Fibroblast of skin of scalp (primary cell): ENCODE measurements around the gene ASIC4.

Experiments used
- DNase-seq: peaks from one replicate; pipeline ENCODE4 v3.0.0-alpha.2; 2013

Gene ASIC4

DNA sequence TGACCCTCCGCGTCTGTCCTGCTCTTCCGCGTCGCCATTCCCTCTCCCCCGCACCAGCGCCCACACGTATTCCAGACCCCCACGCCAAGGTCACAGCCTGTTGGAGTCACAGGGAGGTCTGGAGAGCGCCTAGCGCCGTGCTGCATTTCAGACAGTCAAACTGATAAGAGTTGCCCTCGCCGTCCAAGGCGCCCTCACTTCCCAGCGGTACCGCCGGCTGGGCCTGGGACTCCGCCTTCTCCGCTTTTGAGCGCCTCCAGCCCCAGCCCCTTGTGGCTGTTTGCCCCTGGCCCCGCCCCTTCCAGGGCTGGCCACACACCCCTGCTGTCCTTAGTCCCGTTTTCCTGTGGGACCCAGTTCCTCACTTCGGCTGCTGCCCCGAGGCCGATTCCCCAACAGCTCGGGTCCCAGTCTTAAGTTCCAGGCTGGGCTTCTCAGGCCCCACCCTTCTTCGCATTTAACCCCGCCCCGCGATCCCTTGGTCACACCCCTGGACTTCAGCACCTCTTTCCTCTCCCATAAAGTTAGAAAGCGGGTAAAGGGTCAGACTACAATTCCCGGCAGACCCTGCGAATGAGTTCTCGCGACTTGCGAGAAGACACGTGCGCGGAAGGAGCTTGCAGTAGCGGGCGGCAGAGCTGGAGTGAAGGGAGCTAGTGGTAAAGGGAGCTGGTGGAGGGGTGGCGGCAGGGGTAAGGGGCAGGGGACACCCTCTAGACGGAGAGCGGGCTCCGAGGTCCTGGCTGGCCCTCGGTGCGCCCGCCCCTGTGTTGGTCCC is 15.8 kb upstream of the ASIC4 start, which contains the start of gene GMPPA:
GMPPA (plus strand) TSS at position 612 of the 778 bp plus-strand sequence. CDS start 1,085 bp downstream, outside the sequence.
- DNase-seq: peak; percentile 99

DNA sequence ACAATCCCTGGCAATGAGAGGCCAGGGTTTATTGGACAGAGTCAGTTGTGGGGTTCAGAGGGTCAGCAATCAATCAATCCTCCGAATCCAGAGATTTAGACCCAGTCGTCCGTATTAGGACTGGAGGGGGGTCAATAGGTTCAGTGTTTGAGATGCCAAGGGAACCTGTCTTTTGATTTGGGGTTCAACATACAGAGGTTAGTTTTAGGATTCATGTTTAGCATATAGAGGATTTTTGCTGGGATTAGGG is 15.3 kb upstream of the ASIC4 start:
- DNase-seq: no peak

DNA sequence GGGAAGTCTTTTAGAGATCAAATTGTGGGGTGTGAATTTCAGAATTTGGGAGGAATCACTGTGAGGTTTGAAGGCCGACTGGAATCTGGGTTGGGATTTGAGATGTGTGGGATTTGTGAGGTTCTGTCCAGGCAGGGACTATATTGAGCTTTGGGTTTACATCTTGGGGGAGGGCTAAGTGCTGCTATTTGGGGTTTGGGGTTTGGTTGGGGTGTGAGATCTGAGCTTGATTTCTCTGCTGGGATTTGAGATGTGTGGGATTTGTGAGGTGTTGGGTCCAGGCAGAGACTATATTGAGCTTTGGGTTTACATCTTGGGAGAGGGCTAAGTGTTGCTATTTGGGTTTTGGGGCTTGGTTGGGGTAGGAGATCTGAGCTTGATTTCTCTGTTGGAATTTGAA is 14.7 kb upstream of the ASIC4 start:
- DNase-seq: no peak

DNA sequence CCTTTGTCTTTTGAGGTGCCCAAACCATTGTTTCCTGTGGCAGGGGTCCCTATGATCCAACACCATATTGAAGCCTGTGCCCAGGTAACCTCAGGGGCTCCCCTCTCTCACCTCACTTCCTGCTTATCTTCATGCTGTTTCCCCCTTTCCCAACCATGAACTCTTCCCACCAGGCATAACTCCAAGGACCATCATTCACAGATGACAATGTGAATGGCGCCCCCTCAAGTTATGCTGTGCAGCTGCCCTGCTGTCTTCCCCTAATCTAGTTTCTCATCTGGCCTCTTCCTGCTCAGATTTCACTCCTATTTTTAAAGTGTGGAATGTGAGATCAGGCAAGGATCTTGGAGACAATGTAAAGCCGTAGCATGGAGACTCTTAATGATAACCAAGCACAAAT is 14.1 kb upstream of the ASIC4 start:
- DNase-seq: peak; percentile 65

DNA sequence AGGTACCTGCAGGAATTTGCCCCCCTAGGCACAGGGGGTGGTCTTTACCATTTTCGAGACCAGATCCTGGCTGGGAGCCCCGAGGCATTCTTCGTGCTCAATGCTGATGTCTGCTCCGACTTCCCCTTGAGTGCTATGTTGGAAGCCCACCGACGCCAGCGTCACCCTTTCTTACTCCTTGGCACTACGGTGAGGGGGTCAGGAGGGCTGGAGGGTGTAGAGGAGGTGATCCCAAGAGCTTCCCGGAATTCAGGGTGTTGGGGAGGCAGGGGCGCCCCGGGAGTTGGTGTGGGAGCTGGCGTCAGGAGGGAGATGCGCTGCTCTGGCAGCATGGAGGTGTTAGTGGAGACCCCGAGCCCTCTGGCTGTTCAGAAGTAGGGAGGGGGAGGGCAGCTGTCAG is 12.4 kb upstream of the ASIC4 start:
- no peak for DNase-seq

DNA sequence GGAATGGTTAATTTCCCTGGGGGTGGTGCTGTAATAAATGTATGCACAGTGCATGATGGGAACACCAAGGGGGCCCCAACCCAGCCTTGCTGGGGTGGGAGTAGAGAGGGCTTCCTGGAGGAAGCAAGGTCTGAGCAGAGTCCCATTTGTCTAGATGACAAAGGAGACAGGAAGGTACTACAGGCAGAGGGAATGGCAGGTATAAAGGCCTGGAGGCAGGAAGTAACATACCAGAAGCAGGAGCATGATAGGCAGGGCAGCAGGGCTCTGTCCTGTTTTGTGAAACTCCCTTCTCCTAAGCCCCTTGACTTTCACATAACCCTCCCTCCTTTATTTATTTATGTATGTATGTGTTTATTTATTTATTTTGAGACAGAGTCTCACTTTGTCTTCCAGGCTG is 11.7 kb upstream of the ASIC4 start:
- DNase-seq: no peak

DNA sequence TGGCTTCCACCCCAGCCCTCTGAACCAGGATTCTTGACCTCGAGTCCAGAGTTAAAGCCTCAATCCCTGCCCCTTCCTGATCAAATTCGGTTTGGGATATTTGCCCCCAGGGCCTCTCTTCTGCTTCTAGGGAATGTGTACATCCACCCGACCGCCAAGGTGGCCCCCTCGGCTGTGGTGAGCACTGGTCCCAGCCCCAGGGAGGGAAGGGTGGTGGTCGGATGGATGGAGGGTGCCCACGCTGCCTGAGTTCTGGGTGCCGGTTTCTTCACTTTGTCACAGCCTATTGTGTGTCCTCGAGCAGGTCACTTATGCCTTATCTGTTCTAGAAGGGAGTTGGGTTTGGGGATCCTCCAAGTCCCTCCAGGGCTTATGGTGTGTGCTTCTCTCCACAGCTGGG is 8.7 kb upstream of the ASIC4 start:
- no peak for DNase-seq

DNA sequence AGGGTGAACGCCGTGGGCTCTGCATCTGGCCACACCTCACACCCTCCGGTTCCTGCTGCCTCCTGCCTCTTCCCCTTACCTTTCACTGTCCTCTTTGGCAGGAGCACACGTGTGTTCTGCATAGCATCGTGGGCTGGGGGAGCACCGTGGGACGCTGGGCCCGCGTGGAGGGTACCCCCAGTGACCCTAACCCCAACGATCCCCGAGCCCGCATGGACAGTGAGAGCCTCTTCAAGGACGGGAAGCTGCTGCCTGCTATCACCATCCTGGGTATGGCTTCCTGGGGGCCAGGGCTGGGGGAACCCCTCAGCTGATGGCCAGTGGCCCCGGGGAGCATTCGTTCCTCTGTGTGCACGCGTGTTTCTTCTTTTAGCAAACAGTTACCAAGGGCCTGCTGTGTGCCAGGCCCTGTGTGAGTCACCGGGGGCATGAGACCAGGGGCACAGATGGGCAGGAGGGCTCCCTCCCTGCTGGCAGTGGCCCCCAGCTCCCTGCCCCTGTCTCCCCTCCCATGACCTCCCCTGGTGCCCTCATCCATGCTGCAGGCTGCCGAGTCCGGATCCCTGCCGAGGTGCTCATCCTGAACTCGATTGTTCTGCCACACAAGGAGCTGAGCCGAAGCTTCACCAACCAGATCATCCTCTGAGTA is 8.0 kb upstream of the ASIC4 start:
- DNase-seq: no peak

DNA sequence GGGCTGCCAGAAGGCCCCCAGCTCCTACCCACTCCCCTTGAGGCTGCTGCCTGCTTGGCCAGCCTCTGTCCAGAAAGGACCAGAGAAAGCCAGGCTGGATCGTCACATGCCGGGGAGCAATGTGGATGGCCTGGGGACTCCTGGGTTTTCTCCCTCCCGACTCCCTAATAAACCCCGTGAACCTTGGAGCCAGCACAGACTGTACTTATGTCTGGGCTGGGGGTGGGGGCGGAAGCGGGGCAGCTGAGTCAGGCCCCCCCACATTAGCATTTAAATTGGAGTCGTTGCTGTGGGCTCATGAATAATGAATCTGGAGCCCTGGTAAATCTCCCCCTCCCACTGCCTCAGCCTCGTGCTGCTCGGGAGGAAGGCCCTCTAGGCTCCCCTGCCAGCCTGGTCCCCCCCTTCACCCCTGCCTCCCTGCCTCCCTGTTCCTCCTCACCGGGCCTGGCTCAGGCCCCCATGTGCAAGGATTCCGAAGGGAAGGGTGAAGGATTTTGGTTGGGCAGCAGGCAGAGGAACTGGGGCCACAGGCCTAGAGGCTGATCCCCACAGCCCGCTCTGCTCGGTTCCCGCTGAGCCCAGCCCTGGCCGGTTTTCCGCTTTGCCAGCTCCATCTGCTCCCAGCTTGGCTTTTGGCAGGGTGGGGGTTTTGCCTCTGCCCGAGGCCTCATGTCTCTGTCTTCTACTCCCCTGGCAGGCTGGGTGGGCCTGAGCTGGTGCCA is 7.3 kb upstream of the ASIC4 start:
- no peak for DNase-seq

DNA sequence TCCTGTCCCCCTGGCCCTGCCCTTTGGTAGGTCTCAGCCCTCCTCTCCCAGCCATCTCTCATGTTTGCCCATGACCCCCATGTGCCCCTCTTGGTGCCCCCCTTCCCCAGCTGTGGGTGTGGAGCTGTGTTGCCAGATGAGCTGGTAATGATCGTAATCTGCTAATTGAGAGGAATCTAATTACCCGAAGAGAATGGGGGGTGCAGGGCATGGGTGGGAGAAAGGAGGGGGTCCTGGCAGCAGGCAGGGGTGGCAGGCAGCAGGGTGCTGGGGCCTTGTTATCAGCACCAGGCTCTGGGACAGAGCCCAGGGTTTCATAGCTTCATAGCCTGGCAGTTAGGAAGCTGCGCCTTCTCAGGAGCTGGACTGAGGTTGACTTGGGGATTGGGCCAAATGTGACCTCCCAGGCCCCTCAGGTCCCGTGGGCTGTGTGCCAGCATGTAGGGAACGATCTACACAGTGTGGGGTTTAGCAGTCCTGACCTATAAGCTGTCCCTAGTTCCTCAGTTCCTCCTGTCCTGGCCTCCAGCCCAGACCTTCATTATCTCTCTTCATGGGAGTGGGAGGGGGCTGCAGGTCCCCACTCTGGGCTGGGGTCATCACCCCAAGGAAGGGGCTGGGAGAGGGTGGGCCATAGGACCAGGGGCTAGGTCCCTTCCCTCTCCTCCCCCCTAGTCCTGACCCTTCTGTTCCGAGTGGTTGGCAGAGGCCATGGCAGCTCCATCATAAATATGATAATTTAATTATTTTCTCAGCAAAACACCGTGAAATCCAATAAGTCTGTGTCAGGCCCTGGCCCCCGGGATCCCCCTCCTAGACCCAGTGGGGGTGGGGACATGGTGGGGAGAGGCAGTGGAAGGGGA is 6.5 kb upstream of the ASIC4 start:
- no peak for DNase-seq

DNA sequence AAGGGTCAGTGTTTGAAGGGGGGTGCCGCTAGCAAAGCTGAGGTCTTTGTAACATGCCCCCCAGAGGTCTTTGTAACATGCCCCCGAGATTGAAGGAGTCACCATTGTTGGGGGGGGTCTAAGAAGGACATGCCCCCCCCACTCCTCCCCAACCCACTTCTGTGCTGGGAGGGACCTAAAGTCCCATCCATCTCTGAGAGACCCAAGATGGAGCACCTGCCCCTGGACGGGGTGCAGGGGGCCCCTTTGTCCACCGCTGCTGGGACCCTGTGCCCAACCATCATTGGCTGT is 5.9 kb upstream of the ASIC4 start:
- no peak for DNase-seq

DNA sequence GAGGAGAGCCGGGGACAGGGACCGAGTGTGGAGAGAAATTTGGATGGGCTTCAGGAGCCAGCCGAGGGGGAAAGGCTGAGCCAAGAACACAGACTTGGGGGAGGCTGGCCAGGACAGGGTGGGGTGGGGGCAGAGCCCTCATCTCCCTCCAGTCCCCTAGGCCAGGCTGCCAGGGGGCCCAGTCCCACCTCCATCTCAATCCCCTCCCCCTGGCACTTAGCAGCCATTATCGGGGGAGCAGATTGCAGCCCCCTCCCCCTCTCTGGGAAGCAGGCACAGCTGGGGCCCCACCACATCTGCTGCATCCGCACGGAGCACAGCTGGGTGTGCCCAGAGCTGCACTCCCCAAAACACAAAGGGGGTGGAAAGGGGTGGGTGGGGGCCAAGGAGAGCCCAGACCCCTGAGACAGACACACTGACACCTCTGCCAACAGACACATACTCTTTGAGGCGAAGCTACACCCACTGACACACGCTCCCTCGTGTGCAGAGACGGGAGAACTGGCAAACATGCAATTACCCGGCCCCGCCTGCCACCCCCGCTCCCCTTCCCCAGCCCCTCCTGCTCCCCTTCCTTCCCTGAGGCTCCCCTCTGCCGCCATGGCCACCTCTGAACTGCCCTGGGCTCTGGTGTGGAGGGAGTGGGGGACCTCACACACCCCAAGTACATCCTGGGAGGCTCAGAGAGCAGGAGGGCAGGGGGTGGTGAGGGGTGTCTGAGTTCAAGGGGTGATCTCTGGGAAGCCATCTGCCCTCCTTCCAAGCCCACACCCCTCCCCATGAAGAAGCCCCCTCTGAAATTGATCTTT is 5.1 kb upstream of the ASIC4 start:
- DNase-seq: no peak

DNA sequence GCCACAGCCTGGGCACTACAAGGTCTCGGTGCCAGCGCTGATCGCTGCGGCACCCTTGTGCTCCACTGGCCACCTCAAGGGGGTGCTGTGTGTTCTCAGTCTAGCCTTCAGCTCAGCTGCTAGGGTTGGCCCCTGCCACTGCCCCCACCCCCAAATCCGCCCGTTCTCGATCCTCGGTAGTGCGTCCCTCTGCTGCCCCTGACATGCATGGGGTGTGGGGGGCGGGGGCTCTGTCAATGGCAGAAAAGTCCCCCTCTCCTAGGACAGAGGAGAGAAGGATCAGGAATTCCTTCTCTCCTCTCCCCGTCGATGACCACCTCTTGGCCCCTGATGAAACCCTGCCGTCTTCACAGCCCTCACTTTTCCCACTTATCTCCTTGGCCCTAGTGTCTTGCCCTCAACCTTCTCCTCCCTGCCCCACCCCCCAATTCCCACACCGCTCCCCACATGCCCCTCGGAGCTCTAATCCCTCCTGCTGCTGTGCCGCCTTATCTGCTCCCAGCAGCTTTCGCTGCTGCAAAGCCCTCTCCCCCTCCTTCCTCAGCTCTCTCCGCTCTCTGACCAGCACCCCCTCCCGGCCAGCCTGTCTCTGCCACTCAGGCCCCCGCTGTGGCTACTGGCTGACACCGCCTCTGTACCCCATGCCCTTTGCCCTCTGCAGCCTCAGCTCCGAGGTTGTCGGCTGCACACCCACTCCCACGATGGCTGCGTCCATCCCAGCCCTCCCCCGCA is 4.3 kb upstream of the ASIC4 start:
- peak; percentile 54 for DNase-seq

DNA sequence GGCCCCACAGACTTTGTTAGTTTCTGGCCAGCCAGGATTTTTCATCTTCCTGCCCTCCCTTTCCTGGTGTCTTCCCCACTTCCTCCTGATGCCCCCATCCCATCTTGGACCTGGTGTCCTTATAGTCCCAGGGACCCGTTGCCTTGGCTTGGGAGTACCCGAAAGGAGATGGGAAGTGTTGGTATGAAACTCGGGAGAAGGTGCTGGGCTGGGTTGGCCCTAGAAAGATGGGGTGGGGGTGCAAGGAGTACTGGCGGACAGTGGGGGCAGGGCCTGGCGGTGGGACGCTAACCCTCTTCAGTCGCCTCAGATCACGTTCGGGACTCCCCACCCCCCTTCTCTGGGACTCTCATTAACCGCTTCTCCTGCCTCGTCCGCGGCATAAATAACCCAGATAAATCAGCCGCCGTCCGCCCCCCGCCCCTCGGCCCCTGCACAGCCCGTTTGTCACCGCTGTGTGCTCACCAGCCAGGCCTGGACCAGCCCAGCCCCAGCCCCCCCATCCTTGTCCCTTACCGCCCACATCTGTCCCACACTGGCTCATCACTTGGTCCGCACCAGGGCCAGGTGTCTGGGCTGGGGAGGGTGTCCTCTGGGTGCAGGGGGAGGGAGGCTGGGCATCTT is 3.7 kb upstream of the ASIC4 start:
- no peak for DNase-seq

DNA sequence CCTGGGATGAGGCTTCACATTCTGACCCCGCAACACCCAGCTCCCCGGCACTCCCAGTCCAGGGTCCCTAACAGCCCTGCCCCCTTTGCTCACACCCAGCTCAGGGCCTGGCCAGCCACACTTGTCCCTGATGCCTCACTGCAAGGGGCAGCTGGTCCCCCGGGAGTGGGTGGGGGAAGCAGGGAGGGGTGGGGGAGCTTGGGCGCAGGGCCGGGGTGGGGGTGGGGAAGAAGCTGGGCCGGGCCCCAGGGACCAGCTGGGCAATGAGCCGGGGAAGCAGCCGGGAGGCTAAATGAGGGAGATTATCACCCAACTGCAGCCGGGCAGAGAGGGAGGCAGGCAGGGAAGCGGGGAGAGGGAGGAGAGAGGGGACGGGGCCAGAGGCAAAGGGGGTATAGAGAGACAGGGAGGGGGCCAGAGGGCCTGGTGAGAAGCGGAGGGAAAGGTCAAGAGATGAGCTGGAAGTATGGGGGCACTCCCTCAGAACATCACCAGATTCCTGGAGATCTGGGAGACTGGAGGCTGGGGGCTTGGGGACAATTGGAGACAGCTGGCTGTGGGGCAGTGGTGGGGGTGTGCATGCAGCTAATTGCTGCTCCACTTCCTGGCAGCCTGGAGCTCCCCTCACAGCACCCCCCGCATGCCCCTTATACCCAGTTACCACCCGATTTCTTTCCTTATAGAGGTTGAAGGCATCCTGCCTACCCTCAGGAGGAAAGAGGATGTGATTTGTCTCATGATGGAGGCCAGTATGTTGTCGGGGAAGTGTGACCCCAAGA is 2.5 kb upstream of the ASIC4 start:
- DNase-seq: no peak

DNA sequence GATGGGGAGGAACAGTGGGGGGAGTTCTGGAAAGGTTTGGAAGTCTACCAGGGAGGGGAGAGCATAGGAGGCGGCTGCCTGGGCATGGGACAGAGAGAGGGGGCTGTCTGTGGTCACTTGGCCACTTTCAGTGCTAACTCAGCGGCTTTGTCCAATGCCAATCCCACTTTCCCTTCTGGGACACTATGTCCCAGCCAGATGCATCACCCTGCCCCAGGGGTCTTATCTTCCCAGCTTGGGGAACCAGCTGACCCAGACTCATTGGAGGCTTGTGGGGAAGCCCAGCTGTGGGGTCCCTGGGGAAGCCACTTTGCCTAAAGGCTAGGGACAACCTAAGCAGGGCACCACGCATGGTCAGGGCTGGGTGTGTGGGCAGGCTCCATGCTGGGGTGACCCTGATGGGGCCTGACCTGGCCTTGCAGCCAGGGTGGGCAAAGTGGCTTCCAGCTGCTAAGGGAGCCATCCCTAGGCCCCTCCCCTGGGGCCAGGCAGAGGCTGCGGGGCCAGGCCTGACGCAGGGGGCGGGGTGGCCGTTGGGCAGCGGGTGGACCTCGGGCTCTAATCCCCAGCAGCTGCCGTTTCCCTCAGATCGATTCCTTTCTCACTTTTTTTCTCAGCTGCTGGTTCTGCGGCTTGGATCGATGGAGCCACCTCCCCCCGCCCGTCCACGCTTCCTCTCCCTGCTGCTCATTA is 1.6 kb upstream of the ASIC4 start:
- no peak for DNase-seq

DNA sequence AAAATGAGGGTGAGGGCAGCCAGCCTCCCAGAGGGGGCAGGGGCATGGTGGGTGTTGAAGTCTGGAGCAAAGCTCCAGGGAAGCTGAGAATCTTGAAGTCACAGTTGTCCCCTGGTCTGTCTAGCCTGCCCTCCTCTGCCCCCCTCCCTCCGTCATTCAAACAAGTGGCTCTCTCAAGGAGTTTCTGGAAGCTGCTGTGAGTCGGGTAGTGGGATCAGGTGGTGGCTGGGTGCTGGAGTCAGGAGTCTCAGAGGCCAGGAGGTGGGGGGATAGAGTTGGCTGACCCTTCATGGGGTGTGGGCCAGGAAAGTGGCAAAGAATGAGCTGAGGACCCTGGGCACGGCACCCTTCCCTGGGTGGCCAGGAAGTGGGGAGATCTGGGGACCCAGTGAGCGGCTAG is 495 bp upstream of the ASIC4 start:
- DNase-seq: no peak

DNA sequence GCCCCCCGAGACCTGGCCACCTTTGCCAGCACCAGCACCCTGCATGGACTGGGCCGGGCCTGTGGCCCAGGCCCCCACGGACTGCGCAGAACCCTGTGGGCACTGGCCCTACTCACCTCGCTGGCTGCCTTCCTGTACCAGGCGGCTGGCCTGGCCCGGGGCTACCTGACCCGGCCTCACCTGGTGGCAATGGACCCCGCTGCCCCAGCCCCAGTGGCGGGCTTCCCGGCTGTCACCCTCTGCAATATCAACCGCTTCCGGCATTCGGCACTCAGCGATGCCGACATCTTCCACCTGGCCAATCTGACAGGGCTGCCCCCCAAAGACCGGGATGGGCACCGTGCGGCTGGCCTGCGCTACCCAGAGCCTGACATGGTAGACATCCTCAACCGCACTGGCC is 554 bp downstream of the ASIC4 start:
- no peak for DNase-seq

DNA sequence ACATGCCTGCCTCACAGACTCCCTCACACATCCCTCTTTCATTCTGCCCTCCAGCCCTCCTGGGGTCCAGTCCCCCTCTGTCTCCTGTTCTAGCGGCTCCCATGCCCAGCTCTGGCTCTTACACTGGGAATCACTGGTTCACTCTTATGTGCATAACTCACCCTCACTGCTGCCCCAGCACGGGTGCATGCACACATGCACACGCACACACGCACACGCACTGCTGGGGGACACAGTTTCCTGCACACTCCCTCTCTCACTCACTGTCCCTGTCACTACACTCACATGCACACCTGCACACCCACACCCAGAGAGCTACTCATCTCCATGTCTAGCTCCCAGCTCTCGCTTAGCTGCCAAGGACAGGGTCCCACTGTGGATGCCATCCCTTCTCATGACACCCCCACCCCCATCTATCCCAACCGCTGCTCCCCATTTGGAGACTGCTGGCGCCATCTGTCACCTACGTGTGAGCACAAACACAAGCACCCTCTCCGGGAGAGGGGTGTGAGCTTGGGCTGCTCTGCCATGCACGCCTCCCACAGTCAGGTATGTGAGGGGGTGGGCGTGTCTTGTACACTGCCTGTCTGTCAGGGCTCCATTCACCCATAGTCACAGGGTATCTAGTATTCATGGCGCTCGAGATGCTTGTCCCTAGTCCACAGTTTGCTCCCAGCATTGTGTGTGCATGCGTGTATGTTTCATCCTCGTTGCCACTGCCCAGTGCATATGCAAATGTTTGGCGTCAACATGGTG is 1.8 kb downstream of the ASIC4 start:
- no peak for DNase-seq
